Adrenal gland (tissue), 12 donors: ENCODE measurements around the gene OR1S2. TPM values are rescaled to one million over a fixed set of nuclear protein-coding genes. Genes with fewer than 3 reads are reported as not detected.
"Not testable (repeated sequence)": the region's sequence is repeated elsewhere in the genome, so short reads cannot be mapped to it uniquely, and the experiment has no call there.

Experiments
- DNase-seq, 7 donors: peaks; one replicate each; pipeline ENCODE4 v3.0.0-alpha.2; 2019 to 2020
- H3K27ac ChIP-seq, 5 donors: fragments of 200-600 bp; sonication (generic) in 4 of 5; 1 replicate in 3 of 5; 2 replicates in 2 of 5; pipeline versions ENCODE4 v1.5.1 to v1.8.0; 2016 to 2020; ENCODE audit warnings: mild to moderate bottlenecking in 1 of 5
- H3K27me3 ChIP-seq: fragments of 200-600 bp; 2 replicates; pipeline ENCODE4 v1.8.0; 2021
- H3K36me3 ChIP-seq, 2 donors: fragments of 200-600 bp; replicated peaks in 1 of 2; 1 replicate in 1 of 2; 2 replicates in 1 of 2; pipeline versions ENCODE4 v1.5.1 to v1.8.0; 2018 to 2022
- H3K4me1 ChIP-seq, 2 donors: fragments of 200-600 bp; replicated peaks in 1 of 2; 1 replicate in 1 of 2; 2 replicates in 1 of 2; pipeline versions ENCODE4 v1.5.1 to v1.8.0; 2018 to 2021
- H3K4me3 ChIP-seq, 4 donors: fragments of 200-600 bp; sonication (generic) in 3 of 4; one replicate each; pipeline ENCODE4 v1.5.1; 2016 to 2018
- H3K9me3 ChIP-seq, 3 donors: fragments of 200-600 bp; sonication (generic) in 1 of 3; replicated peaks in 1 of 3; 1 replicate in 2 of 3; 2 replicates in 1 of 3; pipeline versions ENCODE4 v1.5.1 to v1.8.0; 2016 to 2021
- POLR2A ChIP-seq, 2 donors: fragments of 450-650 bp; IDR thresholded peaks; one replicate each; pipeline ENCODE4 v1.6.1; 2017; ENCODE audit warnings: antibody characterized with exemption in 2 of 2, mild to moderate bottlenecking in 2 of 2, moderate library complexity in 1 of 2
- WGBS, 4 donors: extraction: QIAGEN DNeasy Blood & Tissue Kit in 2 of 4; methylation state at CpG; one replicate each; pipeline versions ENCODE4 v1.1.5 to v1.1.7; 2013 to 2017; 5-methylcytosine and 5-hydroxymethylcytosine counted together
- intact Hi-C, 2 donors: fragments of 100-400 bp; cut with DNase I; formaldehyde crosslinking; loops; one replicate each; pipeline versions ENCODE4 v1.14.1 to v1.15.0; 2022 to 2023
- polyA plus RNA-seq, 3 donors: library from polyadenylated mRNA; stranded (reverse); fragments of 200-250 nt in 2 of 3; fragments of 350-450 nt in 1 of 3; fragmentation: Illumina TruSeq in 1 of 3; extraction: RNeasy Lipid Tissue Mini Kit (QIAGEN cat#74804) in 1 of 3; gene quantifications; one replicate each; pipeline ENCODE4 v1.2.3, GENCODE V29; 2013 to 2014
- total RNA-seq, 9 donors: library from RNA; depleted of rRNA in 4 of 9; stranded (reverse); fragments of >200 nt in 4 of 9; fragments of 120-200 nt in 1 of 9; fragmentation: NEBNext Ultra II Directional in 1 of 9; extraction: Animal tissue kit (Norgen Biotek cat#: 25700) in 1 of 9; gene quantifications; one replicate each; pipeline versions ENCODE4 v1.1.0 to v1.2.4, GENCODE V29; 2013 to 2023
- TF ChIP-seq, protein P1 (sequence below), 6 experiments: fragments of 450-650 bp in 4 of 6; fragments of 200-600 bp in 2 of 6; sonication (generic) in 1 of 6; IDR thresholded peaks; 1 replicate in 5 of 6; 2 replicates in 1 of 6; pipeline versions ENCODE4 v1.5.1 to v1.8.0; 2016 to 2021; ENCODE audit warnings: antibody characterized with exemption in 6 of 6, mild to moderate bottlenecking in 2 of 6, moderate library complexity in 1 of 6
- donor health status: healthy with polysubstance abuse.
- donor health status: Bipolar disorder and iron deficiency.
- donor health status: DM: yes; HTN: yes; CAD: no.
- donor health status: DM: no; HTN: no; CAD: no.
- donor health status: DM: no; HTN: no; CAD: no.
- donor health status: DM: yes; HTN: yes; CAD: no.

OR1S2 gene
- total and polyA plus RNA-seq, 12 donors, result not detected

DNA sequence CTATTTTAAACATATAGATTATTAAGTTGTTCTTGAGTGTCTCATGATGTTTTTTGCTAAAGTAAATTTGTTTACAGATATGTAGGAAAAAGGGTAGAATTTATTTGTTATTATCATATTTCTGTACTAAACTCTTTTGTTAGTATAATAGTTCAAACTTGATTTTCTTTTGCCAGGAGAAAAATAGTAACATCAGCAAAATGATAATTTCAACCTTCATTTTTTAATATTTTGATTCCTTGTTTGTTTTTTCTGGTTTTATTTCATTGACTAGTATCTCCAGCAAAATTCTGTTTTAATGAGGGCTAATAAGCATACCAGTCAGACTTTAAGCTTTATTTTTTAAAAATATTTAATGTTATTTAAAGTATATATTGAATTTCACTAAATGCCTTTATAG, 12.5 kb upstream of the OR1S2 start:
- no peak for TF ChIP-seq POLR2A (IDR thresholded peaks at IDR 0.05)
- TF ChIP-seq, protein P1, sequence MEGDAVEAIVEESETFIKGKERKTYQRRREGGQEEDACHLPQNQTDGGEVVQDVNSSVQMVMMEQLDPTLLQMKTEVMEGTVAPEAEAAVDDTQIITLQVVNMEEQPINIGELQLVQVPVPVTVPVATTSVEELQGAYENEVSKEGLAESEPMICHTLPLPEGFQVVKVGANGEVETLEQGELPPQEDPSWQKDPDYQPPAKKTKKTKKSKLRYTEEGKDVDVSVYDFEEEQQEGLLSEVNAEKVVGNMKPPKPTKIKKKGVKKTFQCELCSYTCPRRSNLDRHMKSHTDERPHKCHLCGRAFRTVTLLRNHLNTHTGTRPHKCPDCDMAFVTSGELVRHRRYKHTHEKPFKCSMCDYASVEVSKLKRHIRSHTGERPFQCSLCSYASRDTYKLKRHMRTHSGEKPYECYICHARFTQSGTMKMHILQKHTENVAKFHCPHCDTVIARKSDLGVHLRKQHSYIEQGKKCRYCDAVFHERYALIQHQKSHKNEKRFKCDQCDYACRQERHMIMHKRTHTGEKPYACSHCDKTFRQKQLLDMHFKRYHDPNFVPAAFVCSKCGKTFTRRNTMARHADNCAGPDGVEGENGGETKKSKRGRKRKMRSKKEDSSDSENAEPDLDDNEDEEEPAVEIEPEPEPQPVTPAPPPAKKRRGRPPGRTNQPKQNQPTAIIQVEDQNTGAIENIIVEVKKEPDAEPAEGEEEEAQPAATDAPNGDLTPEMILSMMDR (IDR thresholded peaks at IDR 0.05), result no peak
- H3K36me3 ChIP-seq, result no peaks in the 10 kb centered on the region
- H3K4me1 ChIP-seq, result no peaks in the 10 kb centered on the region
- H3K4me3 ChIP-seq, result no peak overlapping the region
- no peak for DNase-seq
- intact Hi-C loops, result no loop called here
- no peaks in the 10 kb centered on the region for H3K27me3 ChIP-seq
- H3K9me3 ChIP-seq, result no peaks in the 10 kb centered on the region
- no peak overlapping the region for H3K27ac ChIP-seq

DNA sequence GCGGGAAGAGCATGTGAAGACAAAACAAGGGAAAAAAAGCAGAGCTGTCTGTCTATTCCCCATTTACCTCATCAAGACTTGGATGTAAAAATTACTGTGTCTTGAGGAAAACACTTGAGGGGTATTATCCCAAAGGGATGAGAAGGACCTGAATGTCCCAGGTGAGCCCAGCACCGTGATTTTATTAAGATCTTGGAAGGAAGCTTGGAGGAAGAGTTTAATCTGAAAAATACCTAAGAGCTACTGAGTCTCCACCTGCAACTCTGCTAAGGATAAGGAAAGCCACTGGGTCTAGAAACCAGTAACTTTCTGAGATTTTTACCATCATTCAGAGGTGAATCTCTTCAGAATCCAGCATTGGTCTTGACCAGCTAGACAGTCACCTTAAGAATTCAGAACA, 8.5 kb upstream of the OR1S2 start, which contains the start of gene OR1S1:
TSS of gene OR1S1 (plus strand) at position 301 of the 400 bp plus-strand sequence.
- H3K4me1 ChIP-seq, H3K36me3 ChIP-seq, H3K27me3 ChIP-seq, H3K27ac ChIP-seq, intact Hi-C loops, H3K4me3 ChIP-seq, H3K9me3 ChIP-seq, DNase-seq: not testable (repeated sequence)
- WGBS, 4 donors, result 72 to 83% (median 77%) methylated on average over 2 of the region's 2 CpGs

DNA sequence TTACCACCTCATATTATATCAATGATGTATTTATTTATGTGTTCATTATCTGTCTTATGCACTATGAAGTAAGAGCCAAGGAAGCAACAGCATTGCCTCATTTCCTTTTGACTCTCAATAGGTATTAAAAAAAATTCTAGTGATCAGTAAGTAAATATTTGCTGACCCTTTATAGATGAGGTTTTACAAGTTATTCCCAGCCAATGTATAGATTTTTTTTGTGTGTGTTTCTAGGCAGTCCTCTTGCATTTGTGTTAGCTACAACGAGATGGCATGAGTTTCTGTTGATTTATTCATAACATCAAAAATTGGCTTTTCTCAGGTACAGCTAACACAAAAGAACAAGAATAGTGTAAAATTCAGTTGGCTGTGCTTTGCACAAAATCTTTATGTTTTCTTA, 4.7 kb downstream of the OR1S2 start:
- DNase-seq, result no peak
- H3K27ac ChIP-seq, result no peak overlapping the region
- no peaks in the 10 kb centered on the region for H3K27me3 ChIP-seq
- no peaks in the 10 kb centered on the region for H3K9me3 ChIP-seq
- H3K4me3 ChIP-seq, result no peak overlapping the region
- 36 to 58% (median 45%) methylated on average over 1 of the region's 1 CpG for whole genome bisulfite sequencing, 4 donors
- H3K36me3 ChIP-seq, result no peaks in the 10 kb centered on the region
- no peaks in the 10 kb centered on the region for H3K4me1 ChIP-seq
- TF ChIP-seq, protein P1 (IDR thresholded peaks at IDR 0.05), result no peak
- TF ChIP-seq POLR2A (IDR thresholded peaks at IDR 0.05), result no peak
- intact Hi-C loops, result no loop called here

DNA sequence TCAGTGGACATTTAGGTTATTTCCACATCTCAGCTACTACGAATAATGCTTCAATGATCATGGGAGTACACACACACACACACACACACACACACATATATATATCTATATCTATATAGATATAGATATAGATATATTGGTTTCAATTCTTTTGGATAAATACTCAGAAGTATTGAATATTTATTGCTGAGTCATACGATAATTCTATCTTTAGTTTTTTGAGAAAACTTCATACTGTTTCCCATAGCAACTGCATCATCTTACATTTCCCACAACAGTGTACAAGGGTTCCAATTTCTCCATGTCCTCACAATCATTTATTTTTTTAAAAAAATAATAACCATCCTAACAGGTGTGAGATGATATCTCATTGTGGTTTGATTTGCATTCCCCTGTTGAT, 8.0 kb downstream of the OR1S2 start:
- whole genome bisulfite sequencing, 4 donors, result 66 to 97% (median 75%) methylated on average over 2 of the region's 2 CpGs
- H3K4me3 ChIP-seq, result no peak overlapping the region
- no peak for DNase-seq
- no peaks in the 10 kb centered on the region for H3K4me1 ChIP-seq
- no peaks in the 10 kb centered on the region for H3K27me3 ChIP-seq
- H3K27ac ChIP-seq, result no peak overlapping the region
- intact Hi-C loops, result no loop called here
- TF ChIP-seq, protein P1 (IDR thresholded peaks at IDR 0.05), result no peak
- TF ChIP-seq POLR2A (IDR thresholded peaks at IDR 0.05), result no peak
- H3K36me3 ChIP-seq, result no peaks in the 10 kb centered on the region
- no peaks in the 10 kb centered on the region for H3K9me3 ChIP-seq

DNA sequence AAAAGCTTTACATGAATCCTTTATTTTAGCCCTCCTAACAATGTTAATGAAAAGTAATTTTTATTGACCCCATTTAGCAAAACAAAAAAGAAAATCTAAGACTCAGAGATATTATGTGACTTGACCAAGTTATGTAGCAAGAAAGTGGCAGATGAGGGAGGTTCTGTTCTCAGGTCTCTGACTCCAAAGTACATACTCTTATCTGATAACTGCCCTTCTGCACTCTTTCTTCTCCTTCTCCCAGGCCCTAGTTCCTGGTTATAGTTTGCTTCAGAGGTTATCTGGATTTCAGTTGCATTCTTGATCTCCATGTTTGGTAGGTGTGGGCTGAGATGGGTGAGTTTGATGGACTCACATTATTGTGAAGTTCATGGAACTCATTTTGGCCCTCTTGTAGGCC, 10.6 kb downstream of the OR1S2 start:
- intact Hi-C loops, result no loop called here
- Histone ChIP-seq H3K27me3 (no peaks in the 10 kb centered on the region), H3K4me1 (no peaks in the 10 kb centered on the region), H3K4me3 (no peak overlapping the region), H3K36me3 (no peaks in the 10 kb centered on the region), H3K9me3 (no peaks in the 10 kb centered on the region), H3K27ac (no peak overlapping the region)
- no peak for DNase-seq
- TF ChIP-seq, protein P1 (IDR thresholded peaks at IDR 0.05), result no peak
- no peak for TF ChIP-seq POLR2A (IDR thresholded peaks at IDR 0.05)
